ENCODE measurements around the gene UQCC2.

The UQCC2 gene

DNA sequence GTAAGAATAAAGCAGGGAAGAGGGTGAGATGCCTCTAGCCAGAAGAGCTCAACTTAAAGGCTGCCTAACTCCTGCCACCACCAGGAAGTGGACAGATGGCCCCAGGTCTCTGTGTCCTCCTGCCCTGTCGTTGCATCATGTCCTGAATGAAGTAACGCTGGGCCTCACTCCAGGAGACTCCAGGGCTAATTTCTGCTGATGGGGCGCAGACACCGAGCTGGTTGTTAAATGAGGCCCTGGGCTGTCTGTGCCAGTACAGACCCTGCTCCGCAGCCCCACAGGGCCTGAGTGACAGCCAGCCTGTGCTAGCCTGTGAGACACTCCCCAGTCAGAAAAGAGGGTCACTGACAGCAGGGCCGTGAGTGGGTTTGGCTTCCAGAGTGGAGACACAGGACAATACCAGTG lies 28.7 kb upstream of the UQCC2 start:
- H3K4me3 ChIP-seq (replicated peaks; ENCODE audit: insufficient read depth, low read length), result no peak overlapping the region
- TF ChIP-seq GABPA (IDR thresholded peaks at IDR 0.05; ENCODE audit: low read depth), result no peak
- TF ChIP-seq POLR2AphosphoS5 (IDR thresholded peaks at IDR 0.05; ENCODE audit: low read depth), result no peak
- TF ChIP-seq SPI1 (IDR thresholded peaks at IDR 0.05; ENCODE audit: borderline replicate concordance, low read depth), result no peak
- TF ChIP-seq, protein P1, sequence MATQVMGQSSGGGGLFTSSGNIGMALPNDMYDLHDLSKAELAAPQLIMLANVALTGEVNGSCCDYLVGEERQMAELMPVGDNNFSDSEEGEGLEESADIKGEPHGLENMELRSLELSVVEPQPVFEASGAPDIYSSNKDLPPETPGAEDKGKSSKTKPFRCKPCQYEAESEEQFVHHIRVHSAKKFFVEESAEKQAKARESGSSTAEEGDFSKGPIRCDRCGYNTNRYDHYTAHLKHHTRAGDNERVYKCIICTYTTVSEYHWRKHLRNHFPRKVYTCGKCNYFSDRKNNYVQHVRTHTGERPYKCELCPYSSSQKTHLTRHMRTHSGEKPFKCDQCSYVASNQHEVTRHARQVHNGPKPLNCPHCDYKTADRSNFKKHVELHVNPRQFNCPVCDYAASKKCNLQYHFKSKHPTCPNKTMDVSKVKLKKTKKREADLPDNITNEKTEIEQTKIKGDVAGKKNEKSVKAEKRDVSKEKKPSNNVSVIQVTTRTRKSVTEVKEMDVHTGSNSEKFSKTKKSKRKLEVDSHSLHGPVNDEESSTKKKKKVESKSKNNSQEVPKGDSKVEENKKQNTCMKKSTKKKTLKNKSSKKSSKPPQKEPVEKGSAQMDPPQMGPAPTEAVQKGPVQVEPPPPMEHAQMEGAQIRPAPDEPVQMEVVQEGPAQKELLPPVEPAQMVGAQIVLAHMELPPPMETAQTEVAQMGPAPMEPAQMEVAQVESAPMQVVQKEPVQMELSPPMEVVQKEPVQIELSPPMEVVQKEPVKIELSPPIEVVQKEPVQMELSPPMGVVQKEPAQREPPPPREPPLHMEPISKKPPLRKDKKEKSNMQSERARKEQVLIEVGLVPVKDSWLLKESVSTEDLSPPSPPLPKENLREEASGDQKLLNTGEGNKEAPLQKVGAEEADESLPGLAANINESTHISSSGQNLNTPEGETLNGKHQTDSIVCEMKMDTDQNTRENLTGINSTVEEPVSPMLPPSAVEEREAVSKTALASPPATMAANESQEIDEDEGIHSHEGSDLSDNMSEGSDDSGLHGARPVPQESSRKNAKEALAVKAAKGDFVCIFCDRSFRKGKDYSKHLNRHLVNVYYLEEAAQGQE (IDR thresholded peaks at IDR 0.05; ENCODE audit: insufficient replicate concordance, low read depth), result no peak
- TF ChIP-seq, protein P2, sequence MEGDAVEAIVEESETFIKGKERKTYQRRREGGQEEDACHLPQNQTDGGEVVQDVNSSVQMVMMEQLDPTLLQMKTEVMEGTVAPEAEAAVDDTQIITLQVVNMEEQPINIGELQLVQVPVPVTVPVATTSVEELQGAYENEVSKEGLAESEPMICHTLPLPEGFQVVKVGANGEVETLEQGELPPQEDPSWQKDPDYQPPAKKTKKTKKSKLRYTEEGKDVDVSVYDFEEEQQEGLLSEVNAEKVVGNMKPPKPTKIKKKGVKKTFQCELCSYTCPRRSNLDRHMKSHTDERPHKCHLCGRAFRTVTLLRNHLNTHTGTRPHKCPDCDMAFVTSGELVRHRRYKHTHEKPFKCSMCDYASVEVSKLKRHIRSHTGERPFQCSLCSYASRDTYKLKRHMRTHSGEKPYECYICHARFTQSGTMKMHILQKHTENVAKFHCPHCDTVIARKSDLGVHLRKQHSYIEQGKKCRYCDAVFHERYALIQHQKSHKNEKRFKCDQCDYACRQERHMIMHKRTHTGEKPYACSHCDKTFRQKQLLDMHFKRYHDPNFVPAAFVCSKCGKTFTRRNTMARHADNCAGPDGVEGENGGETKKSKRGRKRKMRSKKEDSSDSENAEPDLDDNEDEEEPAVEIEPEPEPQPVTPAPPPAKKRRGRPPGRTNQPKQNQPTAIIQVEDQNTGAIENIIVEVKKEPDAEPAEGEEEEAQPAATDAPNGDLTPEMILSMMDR (IDR thresholded peaks at IDR 0.05; ENCODE audit: insufficient read depth, low read length), result no peak
- H3K27ac ChIP-seq (replicated peaks), result no peak overlapping the region
- peak in 1 of 2 experiments; percentile 28 for DNase-seq (ENCODE audit: low read depth in 1 of 2, low spot score in 1 of 2)
- peaks cover 14% of the 10 kb centered on the region for H3K27me3 ChIP-seq (ENCODE audit: insufficient read depth, poor library complexity, severe bottlenecking)

DNA sequence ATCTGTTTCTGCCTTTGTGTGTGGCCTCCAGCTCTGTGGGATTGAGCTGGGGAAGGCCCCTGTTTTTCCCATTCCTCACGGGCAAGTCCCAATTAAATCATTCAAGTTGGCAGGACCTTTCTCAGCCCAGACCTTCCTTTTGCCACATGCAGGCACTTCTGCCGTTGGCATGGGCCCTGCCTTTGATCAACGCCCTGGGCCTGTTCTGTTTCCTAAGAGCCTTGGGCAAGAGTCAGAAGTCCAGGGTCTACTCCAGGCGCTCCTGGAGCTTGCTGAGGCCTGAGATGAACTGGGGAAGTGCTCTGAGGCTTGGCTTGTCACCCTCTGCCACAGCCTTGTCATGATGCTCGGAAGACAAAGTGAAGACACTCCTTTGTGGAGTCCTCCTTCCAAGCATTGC lies 28.1 kb upstream of the UQCC2 start:
- DNase-seq (ENCODE audit: low read depth in 1 of 2, low spot score in 1 of 2), result no peak
- H3K27me3 ChIP-seq (ENCODE audit: insufficient read depth, poor library complexity, severe bottlenecking), result peaks cover 14% of the 10 kb centered on the region
- H3K27ac ChIP-seq (replicated peaks), result no peak overlapping the region
- no peak for TF ChIP-seq GABPA (IDR thresholded peaks at IDR 0.05; ENCODE audit: low read depth)
- TF ChIP-seq POLR2AphosphoS5 (IDR thresholded peaks at IDR 0.05; ENCODE audit: low read depth), result no peak
- TF ChIP-seq, protein P2 (IDR thresholded peaks at IDR 0.05; ENCODE audit: insufficient read depth, low read length), result no peak
- no peak for TF ChIP-seq SPI1 (IDR thresholded peaks at IDR 0.05; ENCODE audit: borderline replicate concordance, low read depth)
- TF ChIP-seq, protein P1 (IDR thresholded peaks at IDR 0.05; ENCODE audit: insufficient replicate concordance, low read depth), result no peak
- no peak overlapping the region for H3K4me3 ChIP-seq (replicated peaks; ENCODE audit: insufficient read depth, low read length)

DNA sequence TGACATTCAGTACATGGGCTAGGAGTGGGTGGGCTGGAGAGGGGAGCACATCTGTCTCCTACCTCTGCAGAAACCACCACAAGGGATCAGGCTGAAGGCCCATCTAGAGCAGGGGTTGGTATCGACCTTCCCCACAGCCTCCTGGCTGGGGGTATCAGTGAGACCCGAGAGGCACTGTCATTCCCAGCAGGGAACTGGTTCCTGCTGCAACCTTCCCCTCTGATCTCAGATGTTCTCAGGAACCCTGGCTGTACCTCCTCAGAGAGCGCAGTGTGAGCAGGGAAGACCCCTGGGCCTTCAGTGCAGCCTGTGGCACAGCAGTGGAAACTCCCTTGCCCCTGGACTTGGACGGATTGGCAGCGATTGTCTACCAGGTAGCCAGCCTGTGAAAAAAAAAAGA lies 27.4 kb upstream of the UQCC2 start:
- Histone ChIP-seq H3K4me3 (replicated peaks; ENCODE audit: insufficient read depth, low read length) (no peak overlapping the region), H3K27me3 (ENCODE audit: insufficient read depth, poor library complexity, severe bottlenecking) (peaks cover 14% of the 10 kb centered on the region), H3K27ac (replicated peaks) (no peak overlapping the region)
- TF ChIP-seq, protein P2 (IDR thresholded peaks at IDR 0.05; ENCODE audit: insufficient read depth, low read length), result no peak
- TF ChIP-seq POLR2AphosphoS5 (IDR thresholded peaks at IDR 0.05; ENCODE audit: low read depth) (no peak), GABPA (IDR thresholded peaks at IDR 0.05; ENCODE audit: low read depth) (no peak), SPI1 (IDR thresholded peaks at IDR 0.05; ENCODE audit: borderline replicate concordance, low read depth) (no peak)
- TF ChIP-seq, protein P1 (IDR thresholded peaks at IDR 0.05; ENCODE audit: insufficient replicate concordance, low read depth), result no peak
- DNase-seq (ENCODE audit: low read depth in 1 of 2, low spot score in 1 of 2), result no peak

Measured in HL-60 (cell line).